ENCODE results near the gene MRPL45.
A peak's percentile ranks its signal among the peaks of the same experiment; 100 is the strongest.

MRPL45 gene

DNA sequence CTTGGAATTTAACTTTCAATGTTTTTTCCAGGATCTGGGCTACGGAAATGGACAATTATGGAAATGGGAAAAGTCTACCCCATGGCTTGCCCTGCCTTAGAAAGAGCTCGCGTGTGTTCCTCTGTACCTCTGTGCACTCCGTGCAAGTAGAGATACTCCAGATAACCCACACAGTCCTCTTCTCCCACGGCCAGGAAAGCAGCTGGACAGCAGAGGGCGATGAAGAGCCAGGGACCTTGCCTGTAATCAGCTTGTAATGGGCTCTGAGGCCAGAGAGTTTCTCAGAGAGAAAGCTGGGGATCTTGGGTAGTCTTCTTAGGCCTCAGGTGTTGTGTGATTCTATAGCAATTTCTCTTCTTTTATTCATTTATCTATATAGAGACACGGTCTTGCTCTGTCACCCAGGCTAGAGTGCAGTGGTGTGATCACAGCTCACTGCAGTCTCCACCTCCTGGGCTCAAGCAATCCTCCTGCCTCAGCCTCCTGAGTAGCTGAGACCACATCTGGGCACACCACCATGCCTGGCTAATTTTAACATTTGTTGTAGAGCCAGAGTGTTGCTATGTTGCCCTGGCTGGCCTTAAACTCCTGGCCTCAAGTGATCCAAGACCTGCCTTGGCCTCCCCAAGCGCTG, 52.2 kb downstream of the MRPL45 start:
- peak; percentile 79 to 82 for DNase-seq (ENCODE audit: low read depth in 2 of 2)

DNA sequence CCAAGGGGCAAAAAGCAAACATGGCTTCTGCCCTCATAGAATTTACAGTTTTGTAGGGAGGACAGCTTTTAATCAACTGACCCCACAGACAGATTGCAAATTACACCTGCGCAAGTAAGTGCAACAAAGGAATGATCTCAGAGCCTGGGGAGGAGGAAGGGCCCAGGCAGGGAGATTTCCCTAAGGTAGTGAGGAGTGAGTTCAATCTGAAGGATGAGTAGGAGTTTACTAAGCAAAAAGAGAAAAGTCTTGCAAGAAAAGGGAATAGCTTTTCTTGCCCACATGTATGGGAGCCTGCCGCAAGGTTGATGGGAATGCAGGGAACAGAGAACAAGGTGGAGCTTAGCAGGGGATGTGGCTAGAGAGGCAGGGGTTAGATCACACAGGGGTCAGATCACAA, 53.1 kb downstream of the MRPL45 start:
- no peak for DNase-seq (ENCODE audit: low read depth in 2 of 2)

DNA sequence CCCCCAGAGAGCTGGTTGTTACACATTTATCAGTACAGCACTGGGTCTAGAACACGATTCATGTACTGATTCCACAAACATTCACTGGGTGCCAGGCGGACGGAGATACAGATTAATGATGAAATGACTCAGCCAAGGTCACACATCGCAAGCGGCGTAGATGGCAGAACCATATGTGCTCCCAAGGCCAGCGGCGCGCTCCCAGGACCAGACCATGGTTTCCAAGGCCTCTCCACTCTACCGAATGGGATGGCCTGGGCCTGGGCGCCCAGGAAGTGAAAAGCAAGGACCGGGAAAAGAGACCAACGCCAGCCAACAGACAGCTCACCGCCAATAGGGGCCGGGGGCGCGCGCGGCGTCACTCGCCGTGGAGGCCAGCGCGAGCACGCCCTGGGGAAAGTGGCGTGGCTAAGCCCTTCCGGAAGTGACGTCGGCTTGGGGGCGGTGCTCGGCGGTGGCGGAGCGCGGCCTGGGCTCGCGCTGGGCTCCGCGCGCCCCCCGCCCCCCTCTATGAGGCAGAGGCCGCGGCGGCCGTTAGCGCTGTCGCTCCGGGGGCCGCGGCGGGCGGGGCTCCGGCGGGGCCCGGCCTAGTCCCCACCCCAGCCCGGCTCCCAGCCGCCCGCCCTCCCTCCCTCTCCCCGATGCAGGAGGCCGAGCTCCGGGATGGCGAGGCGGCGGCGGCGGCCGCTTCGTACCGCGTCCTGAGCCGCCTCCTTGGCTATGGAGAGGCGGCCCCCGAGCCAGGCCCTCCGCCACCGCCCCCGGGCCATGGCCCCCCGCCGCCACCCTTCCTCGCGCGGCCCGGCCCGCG, 54.6 kb downstream of the MRPL45 start, which contains the start of gene SOCS7:
Gene SOCS7, plus strand, starts transcription at position 433 of the 811 bp plus-strand sequence. Its CDS starts 209 bp downstream, at position 642.
- peak; percentile 91 to 92 for DNase-seq (ENCODE audit: low read depth in 2 of 2)

DNA sequence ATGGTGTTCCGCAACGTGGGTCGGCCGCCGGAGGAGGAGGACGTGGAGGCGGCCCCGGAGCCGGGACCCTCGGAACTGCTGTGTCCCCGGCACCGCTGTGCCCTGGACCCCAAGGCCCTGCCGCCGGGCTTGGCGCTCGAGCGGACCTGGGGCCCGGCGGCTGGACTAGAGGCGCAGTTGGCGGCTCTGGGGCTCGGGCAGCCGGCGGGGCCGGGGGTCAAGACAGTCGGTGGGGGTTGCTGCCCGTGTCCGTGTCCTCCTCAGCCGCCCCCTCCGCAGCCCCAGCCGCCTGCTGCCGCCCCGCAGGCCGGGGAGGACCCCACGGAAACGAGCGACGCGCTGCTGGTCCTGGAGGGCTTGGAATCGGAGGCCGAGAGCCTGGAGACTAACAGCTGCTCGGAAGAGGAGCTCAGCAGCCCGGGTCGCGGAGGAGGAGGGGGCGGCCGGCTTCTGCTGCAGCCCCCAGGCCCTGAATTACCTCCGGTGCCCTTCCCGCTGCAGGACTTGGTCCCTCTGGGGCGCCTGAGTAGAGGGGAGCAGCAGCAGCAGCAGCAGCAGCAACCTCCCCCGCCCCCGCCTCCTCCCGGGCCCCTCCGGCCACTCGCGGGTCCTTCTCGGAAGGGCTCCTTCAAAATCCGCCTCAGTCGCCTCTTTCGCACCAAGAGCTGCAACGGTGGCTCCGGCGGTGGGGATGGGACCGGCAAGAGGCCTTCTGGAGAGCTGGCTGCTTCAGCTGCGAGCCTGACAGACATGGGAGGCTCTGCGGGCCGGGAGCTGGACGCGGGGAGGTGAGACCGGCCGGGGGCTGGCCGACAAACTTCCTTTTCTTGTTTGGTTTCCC, 55.5 kb downstream of the MRPL45 start:
- DNase-seq (ENCODE audit: low read depth in 2 of 2): peak in 1 of 2 donors; percentile 12

DNA sequence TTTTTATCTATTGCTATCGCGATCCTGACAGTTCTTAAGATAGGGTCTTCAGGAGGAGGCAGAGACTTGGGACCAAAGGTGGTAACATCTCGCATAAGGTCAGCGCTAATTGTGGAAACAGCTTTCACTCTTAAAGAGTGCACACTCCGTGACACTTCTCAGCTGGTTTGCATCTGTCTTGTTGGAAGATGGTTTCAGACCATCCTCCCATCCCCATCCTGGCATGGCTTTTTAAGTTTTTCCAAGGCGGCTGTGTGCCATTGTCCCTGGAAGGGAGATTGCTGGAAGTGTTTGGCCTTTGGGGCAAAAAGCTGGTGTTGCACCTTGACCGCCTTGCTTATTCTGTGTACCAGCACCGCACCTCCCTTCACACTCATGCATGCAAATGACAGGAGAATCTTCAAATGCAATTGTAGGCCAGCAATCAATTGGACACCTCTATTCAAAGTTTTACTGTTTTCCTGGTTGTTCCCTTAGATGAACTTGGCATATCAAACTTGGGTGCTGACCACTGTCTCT, 56.2 kb downstream of the MRPL45 start:
- no peak for DNase-seq (ENCODE audit: low read depth in 2 of 2)

DNA sequence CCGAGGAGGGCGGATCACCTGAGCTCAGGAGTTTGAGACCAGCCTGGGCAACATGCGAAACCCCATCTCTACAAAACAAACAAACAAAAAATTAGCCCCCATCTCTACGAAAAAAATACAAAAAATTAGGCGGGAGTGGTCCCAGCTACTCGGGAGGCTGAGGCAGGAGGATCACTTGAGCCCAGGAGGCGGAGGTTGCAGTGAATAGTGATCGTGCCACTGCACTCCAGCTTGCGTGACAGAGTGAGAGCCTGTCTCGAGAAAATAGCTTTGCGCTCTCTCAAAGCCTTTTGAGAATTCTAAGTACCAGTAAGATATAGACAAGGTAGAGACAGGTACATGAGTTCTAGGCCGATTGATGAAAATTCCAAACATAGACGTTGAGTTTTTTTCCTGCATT, 56.7 kb downstream of the MRPL45 start:
- no peak for DNase-seq (ENCODE audit: low read depth in 2 of 2)

DNA sequence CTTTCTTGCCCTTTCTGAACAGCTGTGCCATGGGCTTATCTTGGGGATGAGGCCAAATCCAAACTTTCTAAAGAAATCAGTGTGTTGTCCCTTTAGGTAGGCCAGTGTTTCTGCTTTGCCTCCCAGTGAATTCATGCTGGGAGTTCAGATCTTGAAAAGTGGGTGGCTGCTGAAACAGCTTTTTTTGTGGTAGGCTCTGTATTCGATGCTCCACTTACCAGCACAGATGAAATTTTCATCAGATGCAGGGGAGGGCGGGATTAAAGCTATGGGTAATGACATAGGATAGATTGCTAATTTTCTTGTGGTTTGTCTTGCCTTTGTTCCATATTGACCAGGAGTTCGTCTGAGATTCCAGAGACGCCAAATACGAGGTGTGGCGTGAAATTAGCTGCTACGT, 57.5 kb downstream of the MRPL45 start:
- DNase-seq (ENCODE audit: low read depth in 2 of 2): no peak

DNA sequence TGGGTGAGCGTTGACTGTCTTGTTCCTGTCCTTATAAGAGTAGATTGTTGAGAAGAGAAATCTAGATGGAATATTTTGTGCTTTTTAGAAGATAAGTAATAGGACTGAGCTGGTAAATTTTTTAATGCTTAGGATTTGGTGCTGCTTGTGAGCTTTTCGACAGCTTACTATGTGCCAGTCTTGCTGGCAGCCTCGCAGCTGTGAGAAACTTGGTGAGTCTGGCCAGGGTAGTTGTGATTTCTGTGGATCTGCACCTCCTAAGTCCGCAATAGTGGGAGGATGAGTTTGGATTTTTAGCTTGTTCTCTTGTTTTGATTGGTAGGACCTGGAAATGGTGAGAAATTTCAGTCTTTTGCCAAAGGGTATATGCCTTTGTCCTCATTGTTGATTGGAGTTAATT, 58.3 kb downstream of the MRPL45 start:
- no peak for DNase-seq (ENCODE audit: low read depth in 2 of 2)

DNA sequence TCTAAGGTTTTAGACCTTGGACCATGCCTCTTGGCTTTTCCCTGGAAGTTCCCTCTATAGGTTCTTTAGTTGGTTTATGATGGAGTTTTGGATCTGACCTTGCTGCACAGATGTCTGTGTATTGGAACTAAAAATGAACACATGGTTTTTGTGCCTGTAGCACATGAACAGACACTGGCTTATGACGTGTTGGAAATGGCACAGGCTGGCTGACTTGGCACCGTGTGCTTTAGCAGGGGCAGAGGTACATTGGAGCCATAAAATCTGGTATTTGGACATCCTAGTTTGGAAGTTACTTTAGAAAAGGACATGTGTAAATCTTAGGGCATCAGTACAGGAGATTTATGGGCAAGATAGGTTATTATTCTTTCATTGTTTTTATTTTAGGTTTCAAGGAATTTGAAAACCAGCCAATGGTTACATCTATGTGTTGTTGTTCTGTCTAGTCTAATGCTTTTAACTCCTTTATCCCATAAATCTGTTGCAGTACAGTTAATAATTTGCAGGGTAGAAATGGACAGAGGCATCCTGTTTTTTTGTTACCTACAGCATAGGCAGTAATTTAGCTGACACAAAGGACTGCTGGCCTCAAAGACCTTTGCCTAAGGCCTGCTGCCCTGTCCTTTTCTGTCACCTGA, 60.6 kb downstream of the MRPL45 start:
- no peak for DNase-seq (ENCODE audit: low read depth in 2 of 2)

DNA sequence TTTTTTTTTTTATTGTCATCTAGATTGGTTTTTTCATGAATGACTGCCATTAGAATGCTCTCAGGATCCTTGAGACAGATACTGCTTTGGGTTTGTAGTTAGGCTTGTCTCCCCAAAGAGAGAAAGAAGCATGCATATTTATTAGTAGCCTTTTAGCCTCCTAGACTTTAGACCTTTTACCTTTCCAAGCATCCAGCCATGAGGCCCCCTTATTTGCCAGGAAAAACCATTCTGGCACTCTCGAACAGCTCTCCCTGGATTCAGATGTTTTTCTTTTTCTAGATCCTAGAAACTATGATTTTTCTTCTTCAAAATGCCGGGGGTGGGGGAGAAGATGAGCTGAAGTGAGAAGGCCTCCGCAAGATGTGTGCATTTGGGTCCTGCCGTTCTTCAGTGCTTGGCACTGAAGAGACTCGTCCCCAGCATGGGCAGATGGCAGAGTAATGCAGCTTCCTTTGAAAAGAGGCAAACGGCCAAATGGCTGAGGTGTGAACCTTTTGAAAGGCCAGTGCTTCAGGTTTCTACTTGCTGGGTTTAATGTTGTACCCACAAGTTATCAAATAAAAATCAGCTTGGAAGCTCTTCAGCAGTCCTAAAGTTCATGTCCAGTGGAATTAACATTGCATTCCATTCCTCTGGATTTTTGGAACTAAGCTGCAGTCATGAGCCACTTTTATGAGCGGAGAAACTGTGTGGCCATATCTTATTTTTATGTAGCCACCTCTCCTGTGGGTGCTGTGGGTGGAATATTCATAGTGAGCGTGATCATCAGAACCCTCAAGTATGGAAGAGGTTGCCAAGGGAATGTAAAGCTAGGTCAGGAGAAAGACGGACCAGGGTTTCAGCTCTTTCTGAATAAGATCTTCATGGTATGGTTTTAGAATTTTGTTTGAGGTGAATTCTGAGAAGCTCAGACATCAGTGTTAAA, 61.9 kb downstream of the MRPL45 start:
- no peak for DNase-seq (ENCODE audit: low read depth in 2 of 2)

DNA sequence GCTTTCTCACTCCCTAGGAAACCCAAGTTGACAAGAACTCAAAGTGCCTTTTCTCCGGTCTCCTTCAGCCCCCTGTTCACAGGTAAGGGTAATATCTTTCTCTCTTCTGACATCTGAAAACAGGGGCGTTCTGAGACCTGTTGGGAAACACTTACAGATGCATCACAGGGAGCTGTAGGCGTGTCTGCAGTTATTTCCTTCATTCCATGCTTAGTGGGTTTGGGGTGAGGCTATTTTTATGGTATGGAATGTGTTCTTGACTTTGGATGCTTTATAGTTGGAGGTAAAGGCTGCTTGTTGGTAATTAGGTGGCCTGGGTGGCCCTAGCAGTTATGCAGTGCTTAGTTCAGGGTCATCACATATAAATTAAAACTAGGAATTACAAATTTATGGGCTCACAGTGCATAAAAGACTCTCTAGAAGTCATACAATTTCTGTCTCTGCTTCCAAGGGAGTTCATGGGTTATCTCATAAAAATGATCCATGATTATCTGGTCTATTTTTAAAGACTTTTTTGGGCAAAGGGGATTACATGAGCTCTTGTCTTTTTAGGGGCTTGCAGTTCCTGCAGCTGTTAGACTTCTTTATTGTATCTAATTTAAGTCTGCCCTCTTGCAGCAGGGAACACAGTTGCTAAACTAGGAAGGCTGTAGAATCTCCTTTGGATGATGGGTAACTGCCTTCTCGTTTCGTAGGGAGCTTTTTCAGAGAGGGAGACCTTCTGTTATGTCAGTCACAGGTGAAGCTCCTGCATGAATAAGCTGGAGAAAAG, 64.9 kb downstream of the MRPL45 start:
- no peak for DNase-seq (ENCODE audit: low read depth in 2 of 2)

DNA sequence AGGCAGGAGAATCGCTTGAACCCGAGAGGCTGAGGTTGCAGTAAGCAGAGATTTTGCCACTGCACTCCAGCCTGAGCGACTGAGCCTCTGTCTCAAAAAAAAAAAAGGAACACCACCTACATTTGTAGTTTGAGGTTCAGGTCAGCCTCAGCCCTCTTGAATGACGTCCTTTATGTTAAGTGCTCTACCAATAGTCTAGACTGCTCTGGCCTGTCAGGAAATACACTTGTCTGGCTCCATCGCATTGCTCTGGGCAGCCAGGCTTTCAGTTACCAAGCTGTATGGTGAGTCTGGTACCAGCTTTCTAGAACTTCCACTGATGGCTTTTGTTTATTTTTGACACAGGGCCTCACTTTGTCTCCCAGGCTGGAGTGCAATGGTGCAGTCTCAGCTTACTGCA, 66.0 kb downstream of the MRPL45 start:
- DNase-seq (ENCODE audit: low read depth in 2 of 2): no peak

DNA sequence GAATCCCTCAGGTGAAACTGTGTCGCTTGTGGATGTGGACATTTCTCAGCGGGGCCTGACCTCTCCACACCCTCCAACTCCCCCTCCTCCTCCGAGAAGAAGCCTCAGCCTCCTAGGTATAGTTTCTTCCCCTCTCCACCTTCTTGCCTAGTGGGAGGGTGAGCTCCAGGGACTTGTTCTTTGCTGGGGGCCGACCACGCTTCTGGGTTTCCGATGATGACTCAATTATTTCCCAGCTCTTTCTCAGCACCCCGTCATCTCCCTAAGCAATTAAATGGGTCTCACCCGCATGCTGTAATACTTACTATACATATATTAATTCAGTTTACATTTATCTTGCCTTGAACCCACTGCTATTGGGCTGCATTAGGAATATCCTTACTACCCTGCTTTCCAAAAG, 67.8 kb downstream of the MRPL45 start:
- DNase-seq (ENCODE audit: low read depth in 2 of 2): no peak

DNA sequence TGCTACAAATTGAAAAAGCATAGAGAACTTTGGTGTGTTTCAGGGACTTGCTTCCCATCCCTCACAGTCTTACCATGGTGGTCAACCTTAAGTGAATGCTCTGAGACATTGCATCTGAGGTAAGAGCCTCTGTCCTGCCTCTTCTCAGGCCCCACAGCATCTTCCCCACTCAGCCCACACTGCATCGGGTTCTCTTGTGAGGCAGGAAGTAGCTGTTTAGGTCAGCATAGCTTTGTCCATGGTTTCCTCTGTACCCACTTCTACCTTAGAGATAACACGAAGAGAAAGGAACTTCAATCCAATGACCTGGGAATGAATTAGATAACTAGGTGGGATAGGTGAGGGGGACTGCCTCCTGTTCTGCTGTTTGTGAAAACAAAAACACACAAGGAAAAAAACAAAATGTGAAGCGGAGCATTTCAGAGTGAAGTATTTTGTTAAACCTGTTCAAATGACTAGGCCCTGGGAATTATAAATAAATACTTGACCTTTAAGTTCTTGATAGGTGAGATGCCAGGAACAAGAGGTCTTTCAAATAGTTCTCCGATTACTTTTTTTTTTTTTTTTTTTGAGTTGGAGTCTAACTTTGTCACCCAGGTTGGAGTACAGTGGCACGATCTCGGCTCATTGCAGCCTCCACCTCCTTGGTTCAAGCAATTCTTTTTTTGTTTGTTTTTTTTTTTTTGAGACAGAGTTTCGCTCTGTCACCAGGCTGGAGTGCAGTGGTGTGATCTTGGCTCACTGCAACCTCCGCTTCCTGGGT, 72.3 kb downstream of the MRPL45 start:
- no peak for DNase-seq (ENCODE audit: low read depth in 2 of 2)
